ENCODE data around the gene MBNL2. TPM values are rescaled to one million over a fixed set of nuclear protein-coding genes. Genes with fewer than 3 reads are reported as not detected.
A peak's percentile ranks its signal among the peaks of the same experiment; 100 is the strongest.

Gene MBNL2
- total RNA-seq, 1 experiment from 2014 or later, result 33.2 TPM

DNA sequence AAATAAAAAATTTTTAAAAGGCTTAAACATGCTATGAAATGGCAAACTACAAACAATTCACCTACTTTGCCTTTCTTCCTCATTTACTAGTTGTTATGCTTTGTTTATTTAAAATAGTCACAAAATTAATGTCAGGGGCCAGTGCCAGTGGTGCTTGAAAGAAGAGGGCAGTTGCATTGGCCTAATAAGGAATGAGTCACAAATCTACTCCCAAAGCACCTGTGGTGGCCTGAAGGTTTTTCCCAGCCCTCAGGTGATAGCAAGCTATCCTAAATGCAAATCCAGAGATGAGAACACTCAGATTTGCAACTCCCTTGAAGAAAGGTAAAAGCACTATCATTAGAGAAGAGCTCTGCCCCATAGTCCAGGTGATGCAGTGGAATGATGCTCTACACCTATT lies 103.6 kb downstream of the MBNL2 start:
- no peak for DNase-seq (ENCODE audit: low read depth)

DNA sequence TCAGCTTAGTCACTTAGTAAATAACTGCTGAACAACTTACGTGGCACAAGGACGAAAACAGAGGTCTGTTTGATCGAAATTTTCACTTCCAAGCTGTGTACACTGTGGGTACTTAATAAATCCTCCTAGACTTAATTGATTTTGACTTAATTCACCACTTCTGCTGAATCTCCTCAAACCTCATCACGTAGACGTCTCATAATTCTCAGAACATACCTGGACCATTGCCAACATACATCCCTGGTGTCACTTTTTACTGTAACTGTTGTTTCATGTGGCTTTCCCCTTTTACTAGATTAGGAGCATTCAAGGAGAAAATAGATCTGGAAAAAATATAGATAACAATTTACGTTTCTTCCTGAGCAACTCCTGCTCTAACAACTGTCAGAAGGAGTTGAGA lies 105.0 kb downstream of the MBNL2 start:
- DNase-seq (ENCODE audit: low read depth), result no peak

DNA sequence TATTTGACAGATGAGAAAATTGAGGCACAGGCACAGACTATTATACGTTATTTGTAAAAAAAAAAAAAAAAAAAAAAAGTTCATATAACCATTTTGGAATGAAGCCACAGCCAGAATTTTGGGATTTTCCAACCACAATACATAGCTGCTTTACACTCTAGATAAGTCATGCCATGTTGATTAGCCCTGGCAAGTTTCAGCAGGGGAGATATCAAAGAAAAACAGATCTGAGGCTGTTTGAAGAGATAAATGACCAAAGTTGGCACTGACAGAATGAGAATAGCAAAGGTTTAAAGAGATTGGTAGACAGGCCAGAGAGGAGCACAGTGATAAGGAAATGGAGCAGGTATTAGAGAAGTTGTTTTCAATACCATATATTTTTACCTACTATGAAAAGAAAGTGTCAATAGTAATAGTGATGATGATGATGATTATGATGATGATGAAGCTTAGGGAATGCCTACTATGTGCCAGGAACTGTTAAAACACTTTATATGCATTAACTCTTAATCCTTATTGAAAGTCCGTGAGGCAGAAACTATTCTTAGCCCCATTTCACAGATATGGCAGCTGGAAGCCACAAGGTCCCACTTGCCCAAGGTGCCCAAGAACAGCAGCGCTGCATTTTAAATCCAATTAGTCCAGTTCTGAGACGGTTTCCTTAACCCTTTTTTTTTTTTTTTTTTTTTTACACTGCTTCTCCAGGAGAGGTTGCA lies 105.5 kb downstream of the MBNL2 start:
- peak; percentile 34 for DNase-seq (ENCODE audit: low read depth)

DNA sequence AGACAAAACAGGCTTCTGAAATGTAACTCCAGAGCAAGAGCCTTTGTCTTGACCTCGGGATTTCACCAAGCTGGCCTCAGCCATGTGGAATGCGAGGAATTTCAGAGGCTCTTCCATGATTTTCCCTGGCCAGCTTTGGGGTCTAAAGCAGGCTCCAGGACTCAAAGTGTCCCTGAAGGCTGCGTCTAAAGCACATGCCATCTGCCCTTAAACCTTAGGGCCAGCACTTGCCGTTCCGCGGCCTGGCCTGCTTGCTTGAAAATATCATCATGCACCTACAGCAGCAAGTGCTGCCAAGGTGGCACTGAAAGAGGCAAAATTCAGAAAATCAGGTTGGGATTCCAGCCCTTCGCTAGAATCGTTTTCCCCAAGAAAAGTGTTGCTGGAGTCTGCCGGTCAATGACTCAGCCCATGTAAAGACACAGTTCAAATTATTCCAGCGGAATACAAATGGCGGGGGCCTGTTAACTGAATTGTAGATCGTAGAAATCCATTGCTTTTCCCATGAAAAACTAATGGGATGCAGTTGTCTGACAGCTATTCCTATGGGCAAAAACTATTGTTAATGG lies 106.2 kb downstream of the MBNL2 start:
- DNase-seq (ENCODE audit: low read depth), result peak; percentile 57

DNA sequence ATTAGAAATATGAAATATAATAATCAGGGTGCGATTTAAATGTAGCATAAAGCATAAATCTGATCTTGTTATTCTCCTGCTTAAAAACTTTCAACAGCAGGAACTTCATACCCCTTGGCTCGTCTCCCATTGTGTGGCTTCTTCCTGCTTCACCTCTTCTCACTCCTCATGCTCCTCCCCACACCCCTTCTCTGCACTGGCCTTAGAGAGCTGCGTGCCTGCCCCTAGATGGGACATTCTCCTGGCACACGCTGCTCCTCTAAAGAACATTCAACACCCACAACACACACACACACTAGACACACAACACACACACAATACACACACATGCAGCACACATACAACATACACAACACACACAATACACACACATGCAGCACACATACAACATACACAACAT lies 107.2 kb downstream of the MBNL2 start:
- peak; percentile 17 for DNase-seq (ENCODE audit: low read depth)

DNA sequence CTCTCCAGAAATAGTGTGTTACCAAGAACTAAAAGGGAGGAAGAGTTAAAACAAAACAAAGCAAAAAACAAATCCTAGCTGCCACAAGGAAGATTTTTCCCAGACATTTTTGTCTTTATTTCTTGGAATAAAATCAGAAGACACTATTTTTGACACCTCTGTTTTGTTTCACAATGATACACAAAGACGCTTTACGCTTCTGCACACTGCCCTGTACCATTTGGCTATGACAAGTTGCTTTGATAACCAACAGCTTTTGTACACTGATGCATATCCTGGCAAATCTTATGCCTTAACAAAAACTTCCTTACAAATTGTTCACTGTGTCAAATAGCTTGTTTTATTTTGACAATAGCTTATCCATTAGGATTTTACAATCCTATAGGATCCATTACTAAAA lies 108.3 kb downstream of the MBNL2 start:
- no peak for DNase-seq (ENCODE audit: low read depth)

DNA sequence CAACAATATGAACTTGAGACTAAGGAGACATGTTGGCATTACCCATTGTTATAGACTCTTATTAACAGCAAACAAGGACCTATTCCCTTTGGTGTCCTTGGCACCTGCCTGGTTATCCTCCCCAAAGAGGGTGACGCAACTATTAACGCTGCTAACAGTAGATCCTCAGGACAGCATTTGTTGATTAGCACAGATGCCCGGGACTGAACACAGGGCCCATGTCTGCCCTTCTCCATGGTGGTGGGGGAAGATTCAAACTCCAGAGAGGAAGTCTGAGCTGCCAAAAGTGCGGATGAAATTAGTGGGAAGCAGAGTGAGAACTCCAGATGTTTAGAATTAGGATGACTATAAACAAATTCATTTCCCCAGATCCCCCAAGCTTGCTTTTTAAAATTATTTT lies 110.6 kb downstream of the MBNL2 start:
- no peak for DNase-seq (ENCODE audit: low read depth)

DNA sequence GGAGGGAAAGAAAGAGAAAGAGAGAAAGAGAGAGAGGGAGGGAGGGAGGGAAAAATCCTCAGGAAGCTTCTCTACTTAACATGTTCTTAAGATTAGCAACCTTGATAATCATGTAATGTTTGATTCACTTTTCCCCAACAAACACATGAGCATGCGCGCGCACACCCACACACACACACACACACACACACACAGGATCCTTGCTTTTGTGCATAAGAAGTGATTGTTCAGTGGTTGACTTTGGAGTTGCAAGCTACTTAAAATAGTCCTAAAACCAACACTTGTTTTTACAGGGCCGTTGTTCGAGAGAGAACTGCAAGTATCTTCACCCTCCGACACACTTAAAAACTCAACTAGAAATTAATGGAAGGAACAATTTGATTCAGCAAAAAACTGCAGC lies 111.8 kb downstream of the MBNL2 start:
- no peak for DNase-seq (ENCODE audit: low read depth)

DNA sequence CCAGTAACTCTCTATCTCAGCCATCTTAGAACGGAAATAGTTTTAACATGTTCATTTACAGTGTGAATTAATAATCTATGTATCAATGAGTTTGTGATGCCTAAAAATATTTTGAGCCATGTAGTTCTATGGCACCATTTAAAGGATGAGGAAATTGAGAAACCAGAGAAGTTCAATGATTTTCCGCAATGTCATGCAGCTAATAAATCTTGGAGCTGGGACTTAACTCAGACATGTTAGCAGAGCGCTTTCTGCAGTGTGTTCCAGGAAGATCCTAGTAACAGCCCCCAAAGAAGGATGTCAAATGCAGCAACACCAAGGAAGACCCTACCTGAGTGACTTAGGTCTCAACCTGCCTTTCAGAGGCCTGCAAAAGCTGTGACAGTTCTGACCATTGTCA lies 112.6 kb downstream of the MBNL2 start:
- DNase-seq (ENCODE audit: low read depth), result no peak

DNA sequence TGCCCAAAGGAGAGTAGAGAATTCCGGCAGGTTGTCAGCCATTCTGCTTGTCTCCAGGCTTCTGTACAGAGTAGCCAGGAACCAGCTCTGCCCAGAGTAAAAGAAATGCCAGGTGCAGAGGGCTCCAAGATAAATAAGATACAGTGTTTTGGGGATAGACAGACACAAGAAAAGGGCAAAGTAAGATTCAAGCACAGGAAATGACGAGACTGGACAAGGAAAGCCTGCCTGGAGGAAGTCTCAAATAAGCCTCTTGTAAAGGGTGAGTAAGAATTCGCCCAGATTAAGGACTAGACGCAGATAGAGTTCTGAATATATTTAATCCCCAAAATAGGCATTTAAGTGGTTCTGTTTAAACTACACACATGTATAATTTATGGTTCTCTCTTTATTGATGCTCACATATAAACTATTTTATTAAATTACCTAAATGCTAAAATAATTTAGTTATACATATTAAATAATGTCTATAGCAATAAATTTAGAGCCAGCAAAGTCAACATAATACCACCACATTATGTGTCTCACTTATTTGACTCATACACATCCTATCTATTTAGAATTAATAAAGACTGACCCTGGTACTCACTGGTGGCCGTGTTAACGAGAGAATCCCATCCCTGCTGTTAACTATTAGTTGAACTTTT lies 113.5 kb downstream of the MBNL2 start:
- DNase-seq (ENCODE audit: low read depth), result no peak

DNA sequence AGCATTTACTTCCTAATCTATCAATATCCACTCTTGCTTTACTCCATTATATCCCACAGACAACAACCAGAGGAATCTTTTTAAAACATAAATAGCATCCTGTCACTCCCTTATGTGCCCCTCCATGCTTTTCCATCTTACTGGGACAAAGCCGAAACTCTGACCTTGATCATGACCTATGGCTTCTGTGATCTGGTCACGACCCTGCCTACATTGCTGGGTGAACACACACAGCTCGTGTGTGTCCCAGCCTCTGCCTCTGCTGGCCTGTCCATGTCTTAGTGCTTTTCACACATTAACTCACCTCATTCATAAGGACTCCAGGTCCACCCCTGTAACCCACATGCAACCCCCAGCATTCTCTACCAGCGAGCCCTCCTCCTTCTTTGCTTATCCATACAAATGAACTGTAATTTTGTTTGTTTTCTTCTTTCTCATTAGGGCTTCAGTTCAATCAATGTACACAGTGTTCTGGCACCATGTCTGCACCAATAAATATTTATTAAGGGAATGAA lies 115.9 kb downstream of the MBNL2 start:
- DNase-seq (ENCODE audit: low read depth), result no peak

DNA sequence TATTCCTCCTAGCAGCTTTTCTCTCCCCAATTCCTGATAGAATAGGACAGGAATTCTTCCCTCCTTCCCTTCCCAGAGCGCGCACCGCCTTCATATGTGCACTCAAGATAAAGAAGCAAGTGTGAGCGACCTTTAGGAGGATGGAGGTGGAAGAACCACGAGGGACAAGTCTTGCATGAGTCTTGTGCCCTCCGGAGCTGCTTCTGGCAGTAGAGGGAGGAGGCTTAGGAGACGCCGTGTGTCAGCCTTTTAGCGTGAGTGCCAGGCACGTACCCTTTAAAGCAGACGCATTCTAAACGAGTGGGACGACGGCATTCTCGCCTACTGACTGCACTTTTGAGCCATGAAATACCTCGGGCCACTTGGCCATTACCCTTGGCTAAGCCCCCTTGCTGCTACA lies 116.4 kb downstream of the MBNL2 start:
- DNase-seq (ENCODE audit: low read depth), result no peak

DNA sequence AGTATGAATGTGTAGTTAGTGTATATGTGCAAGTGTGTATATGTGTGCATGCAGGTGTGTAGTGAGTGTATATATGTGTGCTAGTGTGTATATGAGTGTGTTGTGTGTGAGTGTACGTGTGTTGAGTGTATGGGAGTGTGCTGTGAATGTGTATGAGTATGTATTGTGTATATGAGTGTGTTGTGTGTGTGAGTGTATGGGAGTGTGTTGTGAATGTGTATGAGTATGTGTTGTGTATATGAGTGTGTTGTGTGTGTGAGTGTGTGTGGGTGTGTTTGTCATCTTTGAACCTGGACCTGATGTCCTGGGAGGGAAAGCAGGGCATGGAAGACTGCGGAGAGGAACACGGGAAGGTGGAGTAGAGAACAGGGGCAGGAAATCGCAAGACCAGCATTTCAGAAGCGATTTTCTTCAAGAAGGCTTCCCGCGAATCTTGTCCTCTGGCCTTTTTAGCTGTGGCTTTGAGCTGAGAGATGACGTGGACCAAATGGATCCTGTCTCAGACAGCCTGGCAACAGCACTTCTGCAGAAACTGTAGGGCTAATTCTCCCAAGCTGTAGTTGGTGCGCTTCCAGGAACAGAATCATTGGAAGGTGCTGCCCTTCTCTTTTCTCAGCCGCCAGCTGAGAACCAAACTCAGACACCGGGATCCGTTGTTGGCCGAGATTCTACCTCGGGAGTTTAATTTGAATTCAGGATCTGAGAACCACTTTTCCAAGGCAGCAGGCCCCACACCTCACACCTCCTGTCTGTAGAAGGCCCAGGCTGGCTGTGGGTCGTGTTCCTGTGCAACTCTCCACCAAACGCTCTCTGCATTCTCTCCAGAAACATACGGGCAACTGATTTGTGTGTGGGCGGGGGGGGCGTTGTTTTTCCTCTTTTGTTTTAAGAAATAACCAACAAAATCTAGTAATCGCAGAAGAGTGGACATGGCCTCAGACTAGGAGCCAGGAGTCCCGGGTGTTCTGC lies 117.2 kb downstream of the MBNL2 start:
- DNase-seq (ENCODE audit: low read depth), result no peak

DNA sequence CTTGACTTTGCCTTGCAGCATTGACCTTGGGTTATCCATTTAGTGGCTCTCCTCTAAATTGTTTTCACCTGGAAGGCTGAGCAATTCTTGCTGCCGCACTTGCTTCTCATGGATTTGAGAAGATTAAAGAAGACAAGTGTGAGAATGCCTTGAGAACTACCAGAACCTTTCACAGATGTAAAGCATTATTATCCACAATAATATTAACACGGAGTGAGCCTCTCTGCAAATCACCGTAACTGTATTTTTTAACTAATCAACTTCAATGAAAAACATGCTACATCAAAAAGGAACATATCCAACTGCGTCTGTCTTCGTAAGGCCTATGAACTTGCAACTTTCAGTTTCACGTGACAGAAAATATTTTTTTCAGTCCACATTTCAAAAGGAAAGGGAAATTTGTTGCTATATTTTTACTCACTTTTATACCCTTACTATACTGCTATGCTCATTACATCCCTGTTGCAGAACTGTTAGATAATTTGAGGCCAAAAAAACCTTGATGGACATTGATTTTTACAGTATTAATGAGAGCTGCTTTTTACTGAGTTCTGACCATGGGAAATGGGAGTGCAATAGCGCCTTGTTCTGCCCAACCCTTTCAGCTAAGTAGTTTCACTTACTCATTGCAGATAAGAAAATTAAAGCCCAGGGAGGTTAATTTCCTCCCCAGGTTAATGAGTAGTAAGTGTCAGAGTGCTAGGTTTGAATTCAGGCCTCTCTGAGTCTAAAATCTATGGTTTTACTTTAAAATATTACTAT lies 118.0 kb downstream of the MBNL2 start:
- no peak for DNase-seq (ENCODE audit: low read depth)

DNA sequence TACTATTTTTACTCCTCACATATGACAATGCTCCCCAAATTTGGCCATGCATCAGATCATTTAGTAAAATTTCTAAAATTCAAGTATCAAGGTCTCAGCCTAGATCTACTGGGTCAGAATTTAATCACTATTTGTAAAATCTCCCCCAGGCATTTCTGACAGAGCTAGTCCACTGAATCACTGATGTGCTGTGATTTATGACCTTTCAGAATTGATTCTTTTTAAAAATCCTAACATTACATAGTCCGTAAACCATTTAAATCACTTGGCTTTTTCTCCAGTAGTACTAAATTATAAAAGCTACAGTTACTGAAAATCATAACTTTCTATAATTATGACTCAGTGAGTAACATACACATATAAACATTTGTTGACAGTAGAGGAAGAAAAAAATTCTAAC lies 119.0 kb downstream of the MBNL2 start:
- no peak for DNase-seq (ENCODE audit: low read depth)

DNA sequence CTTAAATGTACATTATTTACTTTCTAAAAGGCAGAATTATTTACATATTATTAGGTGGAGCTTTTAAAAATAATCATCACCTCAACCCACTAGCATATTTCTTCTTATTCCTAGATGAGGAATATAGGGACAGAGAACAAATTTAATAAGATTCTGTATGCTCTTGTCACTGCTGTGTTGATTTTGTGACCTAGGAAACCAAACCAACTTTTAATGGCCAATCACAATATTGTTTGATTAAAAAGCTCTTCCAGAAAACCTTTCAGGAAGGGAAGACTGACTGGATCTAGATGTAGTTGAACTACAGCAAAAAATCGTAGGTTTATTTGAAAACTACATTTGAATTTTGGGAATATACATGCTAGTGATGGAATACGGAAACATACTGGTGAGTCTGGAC lies 120.0 kb downstream of the MBNL2 start:
- DNase-seq (ENCODE audit: low read depth), result no peak

DNA sequence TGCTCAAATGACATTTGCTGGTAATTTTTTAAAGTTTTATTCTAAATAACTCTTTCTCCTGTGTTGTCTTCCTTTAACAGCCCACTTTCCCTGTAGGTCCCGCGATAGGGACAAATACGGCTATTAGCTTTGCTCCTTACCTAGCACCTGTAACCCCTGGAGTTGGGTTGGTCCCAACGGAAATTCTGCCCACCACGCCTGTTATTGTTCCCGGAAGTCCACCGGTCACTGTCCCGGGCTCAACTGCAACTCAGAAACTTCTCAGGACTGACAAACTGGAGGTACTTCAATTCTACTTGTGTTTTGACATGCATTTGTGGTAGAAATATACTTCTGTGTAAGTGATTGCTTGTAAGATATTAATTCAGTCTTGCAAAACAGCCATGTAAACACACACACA lies 120.8 kb downstream of the MBNL2 start:
- DNase-seq (ENCODE audit: low read depth), result no peak

DNA sequence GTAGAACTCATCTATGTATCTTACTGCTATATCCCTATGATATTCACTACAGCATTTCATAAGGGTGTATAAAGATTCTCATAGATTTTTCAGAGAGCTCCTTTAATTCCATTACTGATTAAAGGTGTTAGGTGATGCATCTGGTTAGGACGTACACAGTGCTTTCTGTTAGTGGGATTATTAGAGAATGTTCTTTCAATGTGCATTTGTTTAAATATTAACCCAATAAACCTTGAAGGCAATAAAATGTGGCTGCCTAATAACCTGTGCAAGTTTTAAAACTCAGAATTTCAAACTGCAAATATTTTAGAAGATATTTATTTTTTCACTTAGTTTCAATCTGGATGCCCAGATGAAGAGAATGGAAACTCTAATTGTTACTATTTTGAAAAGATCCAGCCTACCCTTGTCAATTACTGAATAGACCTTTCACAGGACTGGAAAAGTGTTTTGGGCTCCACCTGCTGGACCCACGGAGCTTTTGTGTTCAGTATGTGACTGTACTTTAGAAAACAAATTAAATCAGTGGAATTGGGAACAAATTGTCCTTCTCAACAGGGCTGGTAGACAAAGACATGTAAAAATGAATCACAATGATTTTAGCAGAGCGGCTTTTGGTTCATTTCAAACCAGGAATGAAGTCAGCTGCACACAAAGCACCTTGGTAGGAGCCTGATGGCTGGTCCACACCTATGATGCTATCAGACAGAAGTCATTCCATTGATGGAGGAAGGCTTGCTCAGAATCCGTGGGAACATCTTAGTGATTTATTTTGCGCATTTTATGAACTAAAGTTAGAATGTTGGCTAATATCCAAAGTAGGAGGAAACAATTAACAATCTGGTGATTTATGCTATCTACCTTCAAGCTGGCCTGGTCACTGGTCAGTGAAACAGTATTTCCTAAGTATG lies 122.4 kb downstream of the MBNL2 start:
- peak; percentile 42 for DNase-seq (ENCODE audit: low read depth)

DNA sequence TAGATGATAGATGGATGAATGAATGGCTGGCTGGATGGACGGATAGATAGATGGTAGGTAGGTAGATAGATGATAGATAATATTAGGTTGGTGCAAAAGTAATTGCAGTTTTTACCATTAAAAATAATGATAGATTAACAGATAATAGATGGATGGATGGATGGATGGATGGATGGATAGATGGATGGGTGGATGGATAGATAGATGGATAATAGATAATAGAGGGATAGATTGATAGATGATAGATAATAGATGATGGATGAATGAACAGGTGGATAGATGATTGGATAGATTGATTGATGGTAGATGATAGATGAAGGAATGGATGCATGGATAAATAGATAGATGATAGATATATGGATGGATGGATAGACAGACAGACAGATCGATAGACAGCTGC lies 124.0 kb downstream of the MBNL2 start:
- DNase-seq (ENCODE audit: low read depth), result no peak

DNA sequence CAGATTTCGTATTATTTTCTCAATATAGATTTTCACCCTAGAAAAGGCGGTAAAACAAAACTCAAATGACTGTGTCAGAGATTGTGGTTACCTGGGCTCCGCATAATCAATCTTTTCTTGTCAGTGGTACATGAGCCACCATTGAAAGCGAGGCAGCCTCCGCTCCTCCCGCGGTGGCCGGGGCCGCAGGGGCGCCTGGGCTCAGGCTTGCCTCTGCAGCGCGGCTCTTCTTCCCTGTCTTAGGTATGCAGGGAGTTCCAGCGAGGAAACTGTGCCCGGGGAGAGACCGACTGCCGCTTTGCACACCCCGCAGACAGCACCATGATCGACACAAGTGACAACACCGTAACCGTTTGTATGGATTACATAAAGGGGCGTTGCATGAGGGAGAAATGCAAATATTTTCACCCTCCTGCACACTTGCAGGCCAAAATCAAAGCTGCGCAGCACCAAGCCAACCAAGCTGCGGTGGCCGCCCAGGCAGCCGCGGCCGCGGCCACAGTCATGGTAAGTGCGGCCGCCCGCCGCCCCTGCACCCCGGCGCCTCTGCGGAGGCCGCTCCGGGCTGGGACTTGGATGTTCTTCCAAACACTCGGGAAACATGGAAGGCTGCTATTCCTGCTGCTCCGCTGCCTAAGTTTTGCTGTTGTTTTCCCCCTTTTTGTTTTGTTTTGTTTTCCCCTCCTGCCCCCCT lies 124.6 kb downstream of the MBNL2 start:
- no peak for DNase-seq (ENCODE audit: low read depth)

Measured in Daoy (cell line).